ENCODE data around the gene NCAPD2.
"Not testable (repeated sequence)": the region's sequence is repeated elsewhere in the genome, so short reads cannot be mapped to it uniquely, and the experiment has no call there.

NCAPD2 gene

GRCh38 chr12:6552140-6552551, 58.2 kb downstream of the NCAPD2 start:
- DNase-seq, result no peak

GRCh38 chr12:6553051-6553868, 59.4 kb downstream of the NCAPD2 start:
- DNase-seq, result peak; percentile 71

GRCh38 chr12:6554168-6555017, 60.5 kb downstream of the NCAPD2 start:
- DNase-seq, result peak; percentile 81

- no peak for DNase-seq
These were observed 61.3 kb downstream of the NCAPD2 start for GRCh38 chr12:6555018-6555691.

GRCh38 chr12:6556496-6556817, 62.6 kb downstream of the NCAPD2 start:
- DNase-seq, result not testable (repeated sequence)

GRCh38 chr12:6556857-6557256, 63.0 kb downstream of the NCAPD2 start:
- DNase-seq, result no peak

GRCh38 chr12:6558014-6558760, 64.3 kb downstream of the NCAPD2 start:
- DNase-seq, result not testable (repeated sequence)

GRCh38 chr12:6559500-6559899, 65.6 kb downstream of the NCAPD2 start:
- no peak for DNase-seq

GRCh38 chr12:6560501-6561205, 66.8 kb downstream of the NCAPD2 start:
- DNase-seq, result no peak

- no peak for DNase-seq
These were observed 69.0 kb downstream of the NCAPD2 start for GRCh38 chr12:6562881-6563280.

- no peak for DNase-seq
These were observed 69.6 kb downstream of the NCAPD2 start for GRCh38 chr12:6563448-6564050.

- DNase-seq, result no peak
These were observed 73.3 kb downstream of the NCAPD2 start for GRCh38 chr12:6567112-6567670.

- no peak for DNase-seq
These were observed 75.4 kb downstream of the NCAPD2 start for GRCh38 chr12:6569312-6569711.

GRCh38 chr12:6569786-6570185, 75.9 kb downstream of the NCAPD2 start:
- DNase-seq, result no peak

- DNase-seq, result peak; percentile 53
These were observed 76.5 kb downstream of the NCAPD2 start for GRCh38 chr12:6570264-6570887.

- no peak for DNase-seq
These were observed 79.1 kb downstream of the NCAPD2 start for GRCh38 chr12:6573001-6573400.

GRCh38 chr12:6574576-6575295, 80.8 kb downstream of the NCAPD2 start:
- DNase-seq, result no peak

GRCh38 chr12:6575648-6576047, 81.7 kb downstream of the NCAPD2 start:
- DNase-seq, result no peak

All from left hindlimb (tissue), 1 donor.